B cell (primary cell): Measurements from ENCODE around the gene FMR1. TPM values are rescaled to one million over a fixed set of nuclear protein-coding genes. Genes with fewer than 3 reads are reported as not detected.

ENCODE experiments used
- ATAC-seq: fragments of 200-7000 bp; cut with Tn5 transposase; one replicate; pipeline ENCODE4 v1.10.0; 2021; ENCODE audit warnings: low read depth, mild to moderate bottlenecking, moderate number of reproducible peaks, moderate library complexity
- CTCF ChIA-PET: fragments of 350-600 bp; sonication (Branson Sonifier 250); formaldehyde crosslinking; loops from one replicate; lab custom pipeline; 2021; ENCODE audit warnings: antibody characterized with exemption, inconsistent platforms; lab: Charles Lee
- POLR2A ChIA-PET: fragments of 350-600 bp; sonication (Branson Sonifier 250); formaldehyde crosslinking; loops from one replicate; lab custom pipeline; 2021; ENCODE audit warnings: antibody characterized with exemption; lab: Charles Lee
- DNase-seq: peaks from one replicate; pipeline ENCODE4 v3.0.0; 2013
- H2AFZ ChIP-seq: 2 replicates; pipeline ENCODE4 v1.6.1; 2012; ENCODE audit warnings: mild to moderate bottlenecking, low read depth, low read length; ENCODE audit not compliant: insufficient read depth, poor library complexity, severe bottlenecking
- H3K27ac ChIP-seq, 2 donors: 1 replicate in 1 of 2; 2 replicates in 1 of 2; pipeline ENCODE4 v1.5.1; 2012 to 2013; ENCODE audit warnings: low read length in 2 of 2, mild to moderate bottlenecking in 2 of 2, moderate library complexity in 1 of 2
- H3K27me3 ChIP-seq, 4 experiments: fragments of 200-600 bp in 1 of 4; sonication (generic) in 1 of 4; replicated peaks in 1 of 4; 1 replicate in 2 of 4; 2 replicates in 2 of 4; pipeline versions ENCODE4 v1.6.1 to v1.7.0; 2013 to 2016; ENCODE audit warnings: low read length in 3 of 4, mild to moderate bottlenecking in 2 of 4, mixed read lengths in 1 of 4, moderate library complexity in 1 of 4; ENCODE audit not compliant: insufficient read depth in 4 of 4, control insufficient read depth in 3 of 4; ENCODE audit errors: control extremely low read depth in 1 of 4
- H3K36me3 ChIP-seq, 2 experiments: replicated peaks in 1 of 2; 1 replicate in 1 of 2; 2 replicates in 1 of 2; pipeline versions ENCODE4 v1.6.1 to v1.7.1; 2013; ENCODE audit warnings: low read length in 1 of 2; ENCODE audit not compliant: insufficient read depth in 2 of 2, control insufficient read depth in 1 of 2; ENCODE audit errors: control extremely low read depth in 1 of 2, extremely low read depth in 1 of 2
- H3K4me1 ChIP-seq, 2 donors: fragments of 200-600 bp in 1 of 2; sonication (generic) in 1 of 2; 1 replicate in 1 of 2; 2 replicates in 1 of 2; pipeline versions ENCODE4 v1.5.1 to v1.6.1; 2013 to 2017; ENCODE audit warnings: low read length in 2 of 2; ENCODE audit not compliant: control insufficient read depth in 2 of 2, insufficient read depth in 2 of 2
- H3K4me2 ChIP-seq: replicated peaks from 2 replicates; pipeline ENCODE3; 2012; ENCODE audit warnings: mild to moderate bottlenecking, low read depth, low read length; ENCODE audit not compliant: poor library complexity, severe bottlenecking
- H3K4me3 ChIP-seq, 5 experiments: fragments of 200-600 bp in 1 of 5; sonication (generic) in 1 of 5; 1 replicate in 3 of 5; 2 replicates in 2 of 5; pipeline versions ENCODE4 v1.5.1 to v1.7.0; 2011 to 2016; ENCODE audit warnings: low read length in 4 of 5, mild to moderate bottlenecking in 4 of 5, low read depth in 2 of 5, control low read depth in 1 of 5, moderate library complexity in 1 of 5; ENCODE audit not compliant: insufficient read depth in 1 of 5; ENCODE audit errors: control extremely low read depth in 1 of 5, extremely low read depth in 1 of 5
- H3K79me2 ChIP-seq: fragments of 200-600 bp; sonication (generic); one replicate; pipeline ENCODE4 v1.6.0; 2016; ENCODE audit warnings: low read length; ENCODE audit not compliant: control insufficient read depth, insufficient read depth
- H3K9ac ChIP-seq: fragments of 200-600 bp; sonication (generic); 2 replicates; pipeline ENCODE4 v1.6.1; 2017; ENCODE audit warnings: mild to moderate bottlenecking, low read length, moderate library complexity
- H3K9me3 ChIP-seq, 3 donors: one replicate each; pipeline versions ENCODE4 v1.6.1 to v1.7.1; 2013; ENCODE audit warnings: low read length in 2 of 3; ENCODE audit not compliant: control insufficient read depth in 2 of 3, insufficient read depth in 1 of 3; ENCODE audit errors: control extremely low read depth in 1 of 3
- H4K20me1 ChIP-seq: 2 replicates; pipeline ENCODE4 v1.6.0; 2012; ENCODE audit warnings: mild to moderate bottlenecking, low read length; ENCODE audit not compliant: insufficient read depth, control insufficient read depth, poor library complexity, severe bottlenecking
- H3K27ac Mint-ChIP-seq: one replicate; pipeline ENCODE4 v1.8.0; 2021; ENCODE audit warnings: mixed read lengths
- H3K27me3 Mint-ChIP-seq: one replicate; pipeline ENCODE4 v1.8.0; 2021; ENCODE audit warnings: mixed read lengths
- H3K4me1 Mint-ChIP-seq: one replicate; pipeline ENCODE4 v1.8.0; 2021; ENCODE audit warnings: mixed read lengths
- H3K4me3 Mint-ChIP-seq: one replicate; pipeline ENCODE4 v1.8.0; 2021; ENCODE audit warnings: mixed read lengths
- H3K9me3 Mint-ChIP-seq: one replicate; pipeline ENCODE4 v1.8.0; 2022; ENCODE audit warnings: mixed read lengths; ENCODE audit not compliant: insufficient read depth
- CTCF ChIP-seq: fragments of 200-600 bp; IDR thresholded peaks from one replicate; pipeline ENCODE4 v1.8.0; 2022; ENCODE audit warnings: antibody characterized with exemption, mild to moderate bottlenecking
- EZH2 ChIP-seq: IDR thresholded peaks from 2 replicates; pipeline ENCODE4 v1.6.1; 2012; ENCODE audit warnings: borderline replicate concordance, low read depth, mild to moderate bottlenecking, moderate library complexity, low read length; ENCODE audit not compliant: insufficient read depth, poor library complexity, severe bottlenecking
- WGBS: methylation state at CpG from one replicate; pipeline ENCODE4 v1.1.5; 2013; ENCODE audit warnings: missing lambda C conversion rate; ENCODE audit not compliant: insufficient coverage; 5-methylcytosine and 5-hydroxymethylcytosine counted together
- intact Hi-C: fragments of 100-400 bp; cut with micrococcal nuclease; formaldehyde crosslinking; loops from one replicate; pipeline ENCODE4 v1.10.0; 2022
- polyA plus RNA-seq: library from polyadenylated mRNA; depleted of rRNA; stranded (reverse); fragments of >200 nt; gene quantifications from 2 replicates; pipeline ENCODE4 v1.2.3, GENCODE V29; 2012
- total RNA-seq, 2 donors: library from RNA; stranded (reverse); fragments of 120-200 nt in 1 of 2; gene quantifications; 1 replicate in 1 of 2; 2 replicates in 1 of 2; pipeline versions ENCODE4 v1.2.3 to v1.2.4, GENCODE V29; 2013 to 2022

FMR1 gene
- total and polyA plus RNA-seq, 2 donors (not counting 1 experiment from before 2014, with no cell fraction given) = 19.1 to 92.7 TPM

DNA sequence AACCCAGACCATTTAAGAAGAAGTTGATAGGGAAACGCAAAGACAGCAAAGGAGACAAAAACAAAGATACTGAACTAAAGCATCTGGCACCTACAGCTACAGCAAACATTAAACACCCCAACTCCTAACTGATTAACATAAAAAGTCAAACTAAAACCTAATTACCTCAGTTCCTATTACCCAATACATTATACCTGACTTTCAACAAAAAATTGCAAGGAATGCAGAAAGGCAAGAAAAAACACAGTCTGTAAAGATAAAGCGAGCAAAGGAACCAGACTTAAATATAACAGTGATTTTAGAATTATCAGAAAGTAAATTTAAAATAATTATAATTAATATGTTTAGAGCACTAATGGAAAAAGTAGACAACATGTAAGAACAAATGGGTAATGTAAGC, 9.4 kb upstream of the FMR1 start:
- CTCF ChIA-PET = no interaction called here

DNA sequence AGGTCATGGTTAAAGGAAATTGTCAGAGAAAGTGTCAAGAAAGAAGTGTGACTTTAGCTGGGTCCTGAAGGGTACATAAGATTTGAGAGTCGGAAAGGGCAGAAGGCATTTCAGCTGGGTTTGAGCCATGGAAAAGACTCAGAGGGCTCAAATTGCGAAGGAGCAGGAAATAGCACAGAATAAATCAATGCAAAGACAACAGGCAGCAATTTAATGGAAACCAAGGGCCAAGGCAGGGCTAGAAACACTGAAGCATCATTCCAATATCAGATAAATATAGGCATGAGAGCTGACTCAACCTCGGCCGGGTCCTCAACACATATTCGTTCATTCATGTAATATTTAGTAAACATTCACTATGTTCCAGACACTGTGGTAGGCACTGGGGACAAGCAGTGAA, 3.6 kb upstream of the FMR1 start:
- POLR2A ChIA-PET = no interaction called here
- H3K27ac ChIP-seq = no peak overlapping the region
- Mint-ChIP-seq H3K27me3 (no peaks in the 10 kb centered on the region), H3K9me3 (no peaks in the 10 kb centered on the region), H3K27ac (no peak overlapping the region), H3K4me3 (no peak overlapping the region), H3K4me1 (peaks cover 7% of the 10 kb centered on the region)
- H3K9ac ChIP-seq = no peak overlapping the region
- peaks cover 5 to 10% of the 10 kb centered on the region in 2 donors for H3K4me1 ChIP-seq
- H3K4me3 ChIP-seq = no peak overlapping the region
- no peaks in the 10 kb centered on the region for H3K27me3 ChIP-seq
- H3K79me2 ChIP-seq = peaks cover 12% of the 10 kb centered on the region
- no peak for ATAC-seq
- TF ChIP-seq EZH2 (no peak), CTCF (no peak)
- H2AFZ ChIP-seq = no peak overlapping the region
- intact Hi-C loops = no loop called here
- no peaks in the 10 kb centered on the region for H3K36me3 ChIP-seq
- no peaks in the 10 kb centered on the region for H3K9me3 ChIP-seq
- H4K20me1 ChIP-seq = no peaks in the 10 kb centered on the region
- DNase-seq = no peak
- H3K4me2 ChIP-seq = no peak overlapping the region
- 100% methylated on average over 2 of the region's 5 CpGs for WGBS
- CTCF ChIA-PET = no interaction called here

More for the DNA sequence above, 9.4 kb upstream of the FMR1 start:
- H3K27ac ChIP-seq = no peak overlapping the region
- H3K9me3 Mint-ChIP-seq = no peaks in the 10 kb centered on the region
- H4K20me1 ChIP-seq = no peaks in the 10 kb centered on the region
- DNase-seq (no peak), ATAC-seq (no peak)
- H3K4me1 ChIP-seq = no peaks in the 10 kb centered on the region
- peaks cover 7% of the 10 kb centered on the region for H3K4me1 Mint-ChIP-seq
- H3K79me2 ChIP-seq = no peaks in the 10 kb centered on the region
- WGBS = no CpG with 5 or more reads among the region's 2 CpGs
- H3K4me2 ChIP-seq = no peak overlapping the region
- no peak overlapping the region for H3K27ac Mint-ChIP-seq
- no peak overlapping the region for H3K9ac ChIP-seq
- H3K27me3 Mint-ChIP-seq = no peaks in the 10 kb centered on the region
- no peak overlapping the region for H3K4me3 Mint-ChIP-seq
- H3K36me3 ChIP-seq = no peaks in the 10 kb centered on the region
- H3K27me3 ChIP-seq = no peaks in the 10 kb centered on the region
- POLR2A ChIA-PET = no interaction called here
- TF ChIP-seq EZH2 (no peak), CTCF (no peak)
- no peak overlapping the region for H2AFZ ChIP-seq
- H3K9me3 ChIP-seq = peaks cover 0 to 1% (median 0%) of the 10 kb centered on the region in 3 donors
- intact Hi-C loops = no loop called here
- H3K4me3 ChIP-seq = no peak overlapping the region
